Astrocyte of the cerebellum (primary cell): ENCODE measurements around the gene HEXIM2.
A peak's percentile ranks its signal among the peaks of the same experiment; 100 is the strongest.
"Not testable (repeated sequence)": the region's sequence is repeated elsewhere in the genome, so short reads cannot be mapped to it uniquely, and the experiment has no call there.

Source experiments
- DNase-seq: peaks from one replicate; pipeline ENCODE4 v3.0.0-alpha.2; 2011; ENCODE audit warnings: low read depth
- H3K4me3 ChIP-seq: 2 replicates; pipeline ENCODE4 v1.5.1; 2011; ENCODE audit warnings: mild to moderate bottlenecking, low read depth, low read length, moderate library complexity
- CTCF ChIP-seq: IDR thresholded peaks from 2 replicates; pipeline ENCODE4 v1.5.1; 2012; ENCODE audit warnings: low read length, low read depth, moderate library complexity, mild to moderate bottlenecking; ENCODE audit errors: missing control alignments
- in situ Hi-C: cut with HindIII; loops from 2 replicates; pipeline ENCODE4 v1.10.0; 2017; ENCODE audit warnings: low sequenced_read_pairs

HEXIM2 gene

GRCh38 chr17:45197108-45197507, 35.4 kb downstream of the HEXIM2 start:
- H3K4me3 ChIP-seq = no peak overlapping the region
- in situ Hi-C loops = no loop called here
- no peak for DNase-seq
- no peak for TF ChIP-seq CTCF

- peak; percentile 97 for TF ChIP-seq CTCF
- H3K4me3 ChIP-seq = no peak overlapping the region
- DNase-seq = peak; percentile 55
- in situ Hi-C loops = no loop called here
These were observed 36.1 kb downstream of the HEXIM2 start for GRCh38 chr17:45197555-45198334.

- H3K4me3 ChIP-seq = no peak overlapping the region
- in situ Hi-C loops = loop anchor here (25.0 kb wide), 1 partner anchor 662 kb away; no protein-coding TSS in a partner anchor
- TF ChIP-seq CTCF = no peak
- DNase-seq = no peak
These were observed 39.0 kb downstream of the HEXIM2 start for GRCh38 chr17:45200701-45201100.

- in situ Hi-C loops = loop anchor here (25.0 kb wide), 1 partner anchor 661 kb away; no protein-coding TSS in a partner anchor
- no peak overlapping the region for H3K4me3 ChIP-seq
- TF ChIP-seq CTCF = no peak
- DNase-seq = no peak
These were observed 39.8 kb downstream of the HEXIM2 start for GRCh38 chr17:45201457-45201856.

- not testable (repeated sequence) for DNase-seq, H3K4me3 ChIP-seq
- in situ Hi-C loops = loop anchor here (25.0 kb wide), 1 partner anchor 660 kb away; no protein-coding TSS in a partner anchor
These were observed 40.2 kb downstream of the HEXIM2 start for GRCh38 chr17:45201880-45202279.

- peak; percentile 89 for TF ChIP-seq CTCF
- in situ Hi-C loops = loop anchor here (25.0 kb wide), 1 partner anchor 643 kb away; no protein-coding TSS in a partner anchor
These were observed 57.4 kb downstream of the HEXIM2 start for GRCh38 chr17:45218895-45219661.

More at GRCh38 chr17:45218895-45219661, 57.4 kb downstream of the HEXIM2 start:
- DNase-seq = peak; percentile 68
- no peak overlapping the region for H3K4me3 ChIP-seq
